Measurements from ENCODE around the gene UBE3B. TPM values are rescaled to one million over a fixed set of nuclear protein-coding genes. Genes with fewer than 3 reads are reported as not detected.

UBE3B gene
- total RNA-seq, 2 donors from 2014 or later, result 32.0 to 39.8 TPM

GRCh38 chr12:109555431-109556315 is 78.2 kb downstream of the UBE3B start:
- H3K4me1 ChIP-seq (ENCODE audit: control insufficient read depth, insufficient read depth, low read length), result no peaks in the 10 kb centered on the region
- no peak overlapping the region for H3K27ac ChIP-seq (ENCODE audit: low read depth, low read length)
- H3K36me3 ChIP-seq (ENCODE audit: control insufficient read depth, insufficient read depth, low read length), result no peaks in the 10 kb centered on the region
- no peaks in the 10 kb centered on the region for H3K9me3 Mint-ChIP-seq
- H3K27me3 Mint-ChIP-seq (ENCODE audit: insufficient read depth), result peaks cover 2% of the 10 kb centered on the region
- H3K27ac Mint-ChIP-seq, result no peak overlapping the region
- no peaks in the 10 kb centered on the region for H3K4me1 Mint-ChIP-seq
- WGBS, 2 experiments (ENCODE audit: insufficient coverage in 1 of 2, insufficient read length in 1 of 2), result 85 to 92% methylated on average over 11 to 18 of the region's 18 CpGs
- no peaks in the 10 kb centered on the region for H3K27me3 ChIP-seq (ENCODE audit: control insufficient read depth, insufficient read depth, low read length, poor library complexity, severe bottlenecking)
- TF ChIP-seq CTCF (conservative IDR thresholded peaks at IDR 0.05), result no peak
- no peak overlapping the region for H3K4me3 ChIP-seq (ENCODE audit: low read length)
- no peak for DNase-seq
- no peaks in the 10 kb centered on the region for H3K9me3 ChIP-seq (ENCODE audit: control insufficient read depth, low read length)
- H3K9ac ChIP-seq (ENCODE audit: extremely low read depth, low read length, poor library complexity, severe bottlenecking), result no peak overlapping the region
- H3K4me3 Mint-ChIP-seq, result no peak overlapping the region
- no peaks in the 10 kb centered on the region for H3K36me3 Mint-ChIP-seq (ENCODE audit: low read depth)

DNA sequence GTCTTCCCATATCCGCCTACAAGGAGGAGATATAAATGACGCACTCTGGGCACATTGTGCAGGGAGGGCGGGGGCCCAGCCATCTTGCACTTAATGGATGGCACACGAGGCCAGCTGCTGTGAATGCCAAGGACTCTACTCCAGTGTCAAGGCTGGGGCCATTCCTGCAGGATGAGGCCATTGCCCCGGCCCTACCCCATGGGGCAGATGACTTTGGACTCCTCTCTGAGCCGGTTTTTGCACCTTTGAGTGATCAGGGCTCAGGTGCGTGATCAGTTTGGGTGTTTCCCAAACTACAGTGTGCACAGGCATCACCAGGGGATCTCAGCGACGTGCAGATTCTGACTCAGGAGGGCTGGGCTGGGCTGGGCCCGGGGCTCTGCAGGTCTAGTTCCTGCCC is 79.8 kb downstream of the UBE3B start:
- DNase-seq, result no peak
- Mint-ChIP-seq H3K27ac (no peak overlapping the region), H3K4me1 (no peaks in the 10 kb centered on the region), H3K4me3 (no peak overlapping the region), H3K36me3 (ENCODE audit: low read depth) (peaks cover 7% of the 10 kb centered on the region), H3K27me3 (ENCODE audit: insufficient read depth) (peaks cover 2% of the 10 kb centered on the region), H3K9me3 (peaks cover under 1% of the 10 kb centered on the region)
- Histone ChIP-seq H3K27ac (ENCODE audit: low read depth, low read length) (no peak overlapping the region), H3K4me1 (ENCODE audit: control insufficient read depth, insufficient read depth, low read length) (no peaks in the 10 kb centered on the region), H3K9me3 (ENCODE audit: control insufficient read depth, low read length) (no peaks in the 10 kb centered on the region), H3K36me3 (ENCODE audit: control insufficient read depth, insufficient read depth, low read length) (no peaks in the 10 kb centered on the region), H3K4me3 (ENCODE audit: low read length) (no peak overlapping the region), H3K9ac (ENCODE audit: extremely low read depth, low read length, poor library complexity, severe bottlenecking) (no peak overlapping the region), H3K27me3 (ENCODE audit: control insufficient read depth, insufficient read depth, low read length, poor library complexity, severe bottlenecking) (no peaks in the 10 kb centered on the region)
- WGBS, 2 experiments (ENCODE audit: insufficient coverage in 1 of 2, insufficient read length in 1 of 2), result 91 to 94% methylated on average over 9 to 10 of the region's 10 CpGs
- TF ChIP-seq CTCF (conservative IDR thresholded peaks at IDR 0.05), result no peak

GRCh38 chr12:109557805-109558204 is 80.4 kb downstream of the UBE3B start:
- Mint-ChIP-seq H3K9me3 (peaks cover 4% of the 10 kb centered on the region), H3K4me1 (no peaks in the 10 kb centered on the region), H3K4me3 (no peak overlapping the region), H3K27me3 (ENCODE audit: insufficient read depth) (peaks cover 2% of the 10 kb centered on the region), H3K27ac (no peak overlapping the region), H3K36me3 (ENCODE audit: low read depth) (peaks cover 11% of the 10 kb centered on the region)
- DNase-seq, result no peak
- Histone ChIP-seq H3K36me3 (ENCODE audit: control insufficient read depth, insufficient read depth, low read length) (no peaks in the 10 kb centered on the region), H3K27me3 (ENCODE audit: control insufficient read depth, insufficient read depth, low read length, poor library complexity, severe bottlenecking) (no peaks in the 10 kb centered on the region), H3K27ac (ENCODE audit: low read depth, low read length) (no peak overlapping the region), H3K4me1 (ENCODE audit: control insufficient read depth, insufficient read depth, low read length) (no peaks in the 10 kb centered on the region), H3K4me3 (ENCODE audit: low read length) (no peak overlapping the region), H3K9me3 (ENCODE audit: control insufficient read depth, low read length) (no peaks in the 10 kb centered on the region), H3K9ac (ENCODE audit: extremely low read depth, low read length, poor library complexity, severe bottlenecking) (no peak overlapping the region)
- no peak for TF ChIP-seq CTCF (conservative IDR thresholded peaks at IDR 0.05)
- 86 to 90% methylated on average over 8 to 12 of the region's 12 CpGs for WGBS, 2 experiments (ENCODE audit: insufficient coverage in 1 of 2, insufficient read length in 1 of 2)
